Measurements from ENCODE around the gene COX8C. TPM values are rescaled to one million over a fixed set of nuclear protein-coding genes. Genes with fewer than 3 reads are reported as not detected.

COX8C gene
- total and polyA plus RNA-seq, 2 of the 8 experiments (the other 6 are each of a cell fraction or from before 2014, with no cell fraction given), result not detected

GRCh38 chr14:93379831-93380230 is 32.8 kb downstream of the COX8C start:
- Histone ChIP-seq H2AK5ac (ENCODE audit: low read depth, low read length) (no peak overlapping the region), H2BK20ac (ENCODE audit: low read length) (no peak overlapping the region), H2BK5ac (ENCODE audit: low read depth, low read length) (no peak overlapping the region), H4K5ac (ENCODE audit: insufficient read length, low read depth, low read length) (no peak overlapping the region), H3K27ac (ENCODE audit: low read depth, low read length) (no peak overlapping the region), H4K91ac (replicated peaks; ENCODE audit: insufficient read length, low read length) (no peak overlapping the region), H3K4ac (replicated peaks; ENCODE audit: insufficient read length, low read depth, low read length) (no peak overlapping the region), H3K79me2 (ENCODE audit: control insufficient read depth in 1 of 2, insufficient read depth in 2 of 2, low read length in 2 of 2) (no peaks in the 10 kb centered on the region), H3K4me3 (ENCODE audit: extremely low read depth in 1 of 4, insufficient read depth in 2 of 4, low read depth in 3 of 4, low read length in 4 of 4) (no peak overlapping the region), H3K9me3 (ENCODE audit: insufficient read depth in 2 of 2, low read depth in 1 of 2, low read length in 1 of 2) (no peaks in the 10 kb centered on the region), H2BK120ac (replicated peaks; ENCODE audit: low read depth, low read length) (no peak overlapping the region), H3K27me3 (replicated peaks in 1 of 4; ENCODE audit: control insufficient read depth in 3 of 4, extremely low read depth in 1 of 4, insufficient read depth in 3 of 4, low read length in 3 of 4) (no peaks in the 10 kb centered on the region), H4K8ac (ENCODE audit: extremely low read depth, insufficient read depth, low read length) (no peak overlapping the region), H3K4me1 (replicated peaks in 1 of 4; ENCODE audit: control insufficient read depth in 3 of 4, insufficient read depth in 4 of 4, low read length in 3 of 4) (no peaks in the 10 kb centered on the region), H3K9ac (replicated peaks in 1 of 4; ENCODE audit: extremely low read depth in 1 of 4, low read depth in 3 of 4, low read length in 3 of 4) (no peak overlapping the region), H3K4me2 (ENCODE audit: insufficient read depth in 1 of 2, low read depth in 2 of 2, low read length in 2 of 2) (no peak overlapping the region), H3K23ac (ENCODE audit: insufficient read length) (no peak overlapping the region), H2AFZ (ENCODE audit: low read length) (no peak overlapping the region), H3K18ac (ENCODE audit: extremely low read depth, low read length) (no peak overlapping the region), H3K79me1 (ENCODE audit: low read depth, low read length) (no peaks in the 10 kb centered on the region), H3K23me2 (ENCODE audit: low read depth, low read length) (no peaks in the 10 kb centered on the region), H2BK12ac (ENCODE audit: low read depth, low read length) (no peak overlapping the region), H3K36me3 (ENCODE audit: control insufficient read depth in 2 of 4, insufficient read depth in 4 of 4, low read length in 3 of 4) (no peaks in the 10 kb centered on the region), H3K56ac (replicated peaks; ENCODE audit: insufficient read length, low read depth, low read length) (no peak overlapping the region), H3K14ac (ENCODE audit: insufficient read length) (no peak overlapping the region), H4K20me1 (replicated peaks in 1 of 2; ENCODE audit: control insufficient read depth in 1 of 2, insufficient read depth in 2 of 2, low read length in 2 of 2) (no peaks in the 10 kb centered on the region), H2BK15ac (ENCODE audit: low read length) (no peak overlapping the region)
- DNase-seq (ENCODE audit: low read depth in 1 of 2, low spot score in 2 of 2), result no peak
- POLR2A ChIA-PET (ENCODE audit: partially characterized antibody), result no interaction called here
- CTCF ChIA-PET (ENCODE audit: partially characterized antibody), result no interaction called here
- no peak for FAIRE-seq
- WGBS, 2 experiments (ENCODE audit: extremely low coverage in 1 of 2, insufficient coverage in 1 of 2, insufficient read length in 1 of 2, insufficient replicate concordance in 2 of 2, low coverage in 1 of 2, low lambda C conversion rate in 2 of 2, missing lambda C conversion rate in 1 of 2), result 88% methylated on average over 1 of the region's 1 CpG; no CpG with 5 or more reads in 1 of the 2 experiments
- TF ChIP-seq, protein P1, sequence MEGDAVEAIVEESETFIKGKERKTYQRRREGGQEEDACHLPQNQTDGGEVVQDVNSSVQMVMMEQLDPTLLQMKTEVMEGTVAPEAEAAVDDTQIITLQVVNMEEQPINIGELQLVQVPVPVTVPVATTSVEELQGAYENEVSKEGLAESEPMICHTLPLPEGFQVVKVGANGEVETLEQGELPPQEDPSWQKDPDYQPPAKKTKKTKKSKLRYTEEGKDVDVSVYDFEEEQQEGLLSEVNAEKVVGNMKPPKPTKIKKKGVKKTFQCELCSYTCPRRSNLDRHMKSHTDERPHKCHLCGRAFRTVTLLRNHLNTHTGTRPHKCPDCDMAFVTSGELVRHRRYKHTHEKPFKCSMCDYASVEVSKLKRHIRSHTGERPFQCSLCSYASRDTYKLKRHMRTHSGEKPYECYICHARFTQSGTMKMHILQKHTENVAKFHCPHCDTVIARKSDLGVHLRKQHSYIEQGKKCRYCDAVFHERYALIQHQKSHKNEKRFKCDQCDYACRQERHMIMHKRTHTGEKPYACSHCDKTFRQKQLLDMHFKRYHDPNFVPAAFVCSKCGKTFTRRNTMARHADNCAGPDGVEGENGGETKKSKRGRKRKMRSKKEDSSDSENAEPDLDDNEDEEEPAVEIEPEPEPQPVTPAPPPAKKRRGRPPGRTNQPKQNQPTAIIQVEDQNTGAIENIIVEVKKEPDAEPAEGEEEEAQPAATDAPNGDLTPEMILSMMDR (IDR thresholded peaks at IDR 0.05; ENCODE audit: control extremely low read depth in 1 of 3, insufficient read depth in 1 of 3, low read depth in 1 of 3, low read length in 3 of 3), result no peak
- TF ChIP-seq BACH1 (IDR thresholded peaks at IDR 0.05; ENCODE audit: low read length), result no peak
- no peak for TF ChIP-seq MAFK (IDR thresholded peaks at IDR 0.05; ENCODE audit: low read depth, low read length)
- no peak for TF ChIP-seq RXRA (IDR thresholded peaks at IDR 0.05; ENCODE audit: insufficient read depth, low read depth, low read length)
- TF ChIP-seq BRCA1 (IDR thresholded peaks at IDR 0.05; ENCODE audit: low read depth, low read length), result no peak
- TF ChIP-seq POLR2A (IDR thresholded peaks at IDR 0.05; ENCODE audit: control extremely low read depth in 1 of 2, low read depth in 2 of 2, low read length in 2 of 2), result no peak
- TF ChIP-seq POLR2AphosphoS5 (IDR thresholded peaks at IDR 0.05; ENCODE audit: low read depth, low read length), result no peak
- no peak for TF ChIP-seq SP1 (IDR thresholded peaks at IDR 0.05; ENCODE audit: low read depth, low read length)
- TF ChIP-seq KDM4A (IDR thresholded peaks at IDR 0.05; ENCODE audit: low read depth, low read length, severe bottlenecking), result no peak
- no peak for TF ChIP-seq HDAC6 (IDR thresholded peaks at IDR 0.05; ENCODE audit: low read depth, low read length)
- no peak for TF ChIP-seq SAP30 (IDR thresholded peaks at IDR 0.05; ENCODE audit: insufficient read depth, insufficient replicate concordance, low read length)
- no peak for TF ChIP-seq CBX5 (IDR thresholded peaks at IDR 0.05; ENCODE audit: low read depth, low read length)
- TF ChIP-seq SIN3A (conservative IDR thresholded peaks at IDR 0.05 in 1 of 2, IDR thresholded peaks at IDR 0.05 in 1 of 2; ENCODE audit: low read depth in 1 of 2, low read length in 2 of 2), result no peak

All from H1 (cell line).